Right renal cortex interstitium (tissue), 3 donors: ENCODE measurements around the gene AMDHD1. TPM values are rescaled to one million over a fixed set of nuclear protein-coding genes. Genes with fewer than 3 reads are reported as not detected.

Experiments
- DNase-seq, 3 donors: peaks; one replicate each; pipeline ENCODE4 v3.0.0-alpha.2; 2013; ENCODE audit warnings: low read depth in 3 of 3, low spot score in 2 of 3
- polyA plus RNA-seq, 3 donors: library from polyadenylated mRNA; unstranded; fragments of 120-200 nt; gene quantifications; one replicate each; pipeline ENCODE4 v1.2.1, GENCODE V29; 2013; ENCODE audit not compliant: insufficient read length in 3 of 3

AMDHD1 gene
- polyA plus RNA-seq, 3 donors = 1.1 to 1.4 (median 1.3) TPM

DNA sequence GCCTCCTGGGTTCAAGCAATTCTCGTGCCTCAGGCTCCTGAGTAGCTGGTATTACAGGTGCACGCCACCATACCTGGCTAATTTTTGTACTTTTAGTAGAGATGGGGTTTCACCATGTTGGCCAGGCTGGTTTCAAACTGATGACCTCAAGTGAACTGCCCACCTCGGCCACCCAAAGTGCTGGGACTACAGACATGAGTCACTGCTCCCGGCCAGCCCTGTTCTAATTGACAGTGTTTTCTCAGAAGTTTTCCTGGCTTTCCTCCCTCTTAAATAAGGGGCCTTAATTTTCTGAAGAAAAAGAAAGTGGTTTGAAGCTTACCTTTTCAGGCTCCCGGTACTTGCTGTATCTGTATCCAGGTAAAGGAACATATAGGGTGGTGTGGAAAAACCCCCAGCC is 51.3 kb downstream of the AMDHD1 start:
- no peak for DNase-seq

GRCh38 chr12:95995238-95996031 is 52.3 kb downstream of the AMDHD1 start:
- DNase-seq = no peak

GRCh38 chr12:95996034-95996658 is 53.0 kb downstream of the AMDHD1 start, which contains the start of gene HAL:
TSS of gene HAL (minus strand) at chr12:95996344. CDS start at chr12:95995910, 434 bp downstream.
- DNase-seq = no peak

- DNase-seq = no peak
Observed at GRCh38 chr12:95997276-95997675, 54.1 kb downstream of the AMDHD1 start.

GRCh38 chr12:95997911-95998510 is 54.9 kb downstream of the AMDHD1 start:
- no peak for DNase-seq

- peak in 1 of 3 donors; percentile 32 for DNase-seq
Observed at GRCh38 chr12:95998611-95999286, 55.6 kb downstream of the AMDHD1 start.

GRCh38 chr12:95999484-95999883 is 56.4 kb downstream of the AMDHD1 start:
- no peak for DNase-seq

- no peak for DNase-seq
Observed at GRCh38 chr12:96000858-96001257, 57.7 kb downstream of the AMDHD1 start.

- DNase-seq = no peak
Observed at GRCh38 chr12:96006727-96007126, 63.6 kb downstream of the AMDHD1 start.

- DNase-seq = no peak
Observed at GRCh38 chr12:96007729-96008128, 64.6 kb downstream of the AMDHD1 start.

DNA sequence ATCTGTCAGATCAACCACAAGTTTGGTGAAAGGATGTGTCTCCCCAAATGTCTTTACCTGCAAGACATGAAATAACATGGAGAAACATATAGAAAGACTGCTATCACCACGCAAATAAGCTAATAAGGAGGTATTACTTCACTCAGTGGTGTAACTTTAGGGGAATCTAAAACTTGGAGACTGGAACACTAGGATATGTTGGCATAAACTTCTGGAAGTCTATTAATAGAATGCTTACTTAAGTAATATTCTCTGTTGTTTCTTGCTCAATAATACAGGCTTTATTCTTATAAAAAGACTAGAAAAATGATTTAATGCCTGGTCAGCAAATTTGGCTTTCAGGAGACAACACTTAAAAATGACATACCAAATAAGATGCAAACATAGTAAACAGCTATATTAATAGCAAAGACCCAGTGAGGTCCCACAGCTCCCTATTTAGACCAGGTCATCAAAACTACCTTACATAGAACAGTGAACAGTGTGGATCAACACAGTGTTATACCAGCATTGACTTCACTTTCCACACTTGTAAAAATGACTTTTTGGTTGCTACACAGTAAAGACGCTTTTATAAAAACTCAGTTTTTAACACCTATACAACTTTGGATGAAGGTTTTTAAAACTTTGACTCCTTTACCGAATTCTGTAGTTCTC is 71.9 kb downstream of the AMDHD1 start:
- DNase-seq = no peak

GRCh38 chr12:96015672-96016071 is 72.5 kb downstream of the AMDHD1 start:
- DNase-seq = no peak

Other genes starting within 250 kb of the AMDHD1 start
- gene NTN4, start 152.6 kb upstream of the AMDHD1 start, polyA plus RNA-seq = 100 to 1,000 TPM in 2 of 3 donors, 10 to 100 TPM in 1; 99.0 to 133 (median 114) TPM
- gene SNRPF, start 84.4 kb upstream of the AMDHD1 start, polyA plus RNA-seq = 100 to 1,000 TPM; 104 to 116 (median 111) TPM
- under 1 TPM; 0.21 to 0.37 (median 0.35) TPM for gene CCDC38, start 717 bp upstream of the AMDHD1 start, polyA plus RNA-seq
- gene HAL, start 53.0 kb downstream of the AMDHD1 start, polyA plus RNA-seq = under 1 TPM; 0.26 to 0.46 (median 0.30) TPM
- gene LTA4H, start 92.3 kb downstream of the AMDHD1 start, polyA plus RNA-seq = 100 to 1,000 TPM; 132 to 142 (median 132) TPM